Mucosa of gallbladder (tissue), 1 donor: ENCODE measurements around the gene CAMK2D. TPM values are rescaled to one million over a fixed set of nuclear protein-coding genes. Genes with fewer than 3 reads are reported as not detected.
"Not testable (repeated sequence)": the region's sequence is repeated elsewhere in the genome, so short reads cannot be mapped to it uniquely, and the experiment has no call there.

Experiments
- DNase-seq: peaks from one replicate; pipeline ENCODE4 v3.0.0-alpha.2; 2020; ENCODE audit warnings: low spot score
- total RNA-seq: library from RNA; stranded (reverse); gene quantifications from one replicate; pipeline ENCODE4 v1.2.1, GENCODE V29; 2021
- donor health status: DM: no; HTN: no; CAD: no.

CAMK2D gene
- total RNA-seq, 1 donor from 2014 or later: 61.0 TPM

GRCh38 chr4:113730467-113731216 is 30.9 kb downstream of the CAMK2D start:
- DNase-seq: no peak

- DNase-seq: no peak
Observed at GRCh38 chr4:113727802-113728201, 33.7 kb downstream of the CAMK2D start.

- no peak for DNase-seq
Observed at GRCh38 chr4:113725963-113726362, 35.6 kb downstream of the CAMK2D start.

- DNase-seq: no peak
Observed at GRCh38 chr4:113718252-113718651, 43.3 kb downstream of the CAMK2D start.

- DNase-seq: no peak
Observed at GRCh38 chr4:113711883-113712662, 49.5 kb downstream of the CAMK2D start.

GRCh38 chr4:113708250-113708649 is 53.3 kb downstream of the CAMK2D start:
- DNase-seq: no peak

- no peak for DNase-seq
Observed at GRCh38 chr4:113707048-113707447, 54.5 kb downstream of the CAMK2D start.

- not testable (repeated sequence) for DNase-seq
Observed at GRCh38 chr4:113705097-113705496, 56.4 kb downstream of the CAMK2D start.

GRCh38 chr4:113702596-113702995 is 58.9 kb downstream of the CAMK2D start:
- not testable (repeated sequence) for DNase-seq

- no peak for DNase-seq
Observed at GRCh38 chr4:113701169-113701568, 60.4 kb downstream of the CAMK2D start.

GRCh38 chr4:113700602-113701150 is 60.9 kb downstream of the CAMK2D start:
- no peak for DNase-seq

GRCh38 chr4:113699772-113700171 is 61.8 kb downstream of the CAMK2D start:
- DNase-seq: no peak

- no peak for DNase-seq
Observed at GRCh38 chr4:113697429-113697828, 64.1 kb downstream of the CAMK2D start.

- DNase-seq: no peak
Observed at GRCh38 chr4:113695328-113696169, 66.0 kb downstream of the CAMK2D start.

GRCh38 chr4:113694008-113694407 is 67.5 kb downstream of the CAMK2D start:
- DNase-seq: no peak

- DNase-seq: no peak
Observed at GRCh38 chr4:113692809-113693411, 68.6 kb downstream of the CAMK2D start.

- no peak for DNase-seq
Observed at GRCh38 chr4:113691676-113692075, 69.9 kb downstream of the CAMK2D start.

- no peak for DNase-seq
Observed at GRCh38 chr4:113689394-113689793, 72.1 kb downstream of the CAMK2D start.

GRCh38 chr4:113687067-113687718 is 74.3 kb downstream of the CAMK2D start:
- DNase-seq: no peak

GRCh38 chr4:113685157-113685556 is 76.4 kb downstream of the CAMK2D start:
- DNase-seq: not testable (repeated sequence)

GRCh38 chr4:113684534-113685091 is 76.9 kb downstream of the CAMK2D start:
- DNase-seq: peak; percentile 57
